ENCODE measurements around the gene ZNF469. TPM values are rescaled to one million over a fixed set of nuclear protein-coding genes. Genes with fewer than 3 reads are reported as not detected.

The ZNF469 gene
- total and polyA plus RNA-seq, 5 donors: 0.84 to 1.9 (median 1.8) TPM

GRCh38 chr16:88374736-88375135 is 8.0 kb upstream of the ZNF469 start:
- DNase-seq (peak in 2 of 3 donors; percentile 8 to 34), ATAC-seq (no peak)
- WGBS: 94% methylated on average over 22 of the region's 22 CpGs
- H3K27me3 ChIP-seq (ENCODE audit: control insufficient read depth, insufficient read depth): no peaks in the 10 kb centered on the region
- no peaks in the 10 kb centered on the region for H3K4me1 ChIP-seq (ENCODE audit: control insufficient read depth, insufficient read depth, low read length)
- intact Hi-C loops (cut with DNase I): no loop called here
- no peak overlapping the region for H3K27ac ChIP-seq (ENCODE audit: low read length)
- H3K9me3 ChIP-seq (ENCODE audit: control insufficient read depth, low read length): no peaks in the 10 kb centered on the region
- no peak overlapping the region for H3K4me3 ChIP-seq (ENCODE audit: low read length)

- intact Hi-C loops (cut with DNase I): no loop called here
- 69% methylated on average over 24 of the region's 24 CpGs for WGBS
- H3K9me3 ChIP-seq (ENCODE audit: control insufficient read depth, low read length): no peaks in the 10 kb centered on the region
- DNase-seq (peak; percentile 9 to 33 (median 22)), ATAC-seq (no peak)
- H3K27ac ChIP-seq (ENCODE audit: low read length): no peak overlapping the region
- no peaks in the 10 kb centered on the region for H3K4me1 ChIP-seq (ENCODE audit: control insufficient read depth, insufficient read depth, low read length)
- H3K4me3 ChIP-seq (ENCODE audit: low read length): no peak overlapping the region
- no peaks in the 10 kb centered on the region for H3K27me3 ChIP-seq (ENCODE audit: control insufficient read depth, insufficient read depth)
These were observed 7.4 kb upstream of the ZNF469 start for GRCh38 chr16:88375236-88375975.

- WGBS: 59% methylated on average over 50 of the region's 50 CpGs
- peak in 1 of 2 donors; percentile 41 for ATAC-seq
- DNase-seq: peak in 2 of 3 donors; percentile 15 to 54
- H3K4me3 ChIP-seq (ENCODE audit: low read length): no peak overlapping the region
- H3K4me1 ChIP-seq (ENCODE audit: control insufficient read depth, insufficient read depth, low read length): no peaks in the 10 kb centered on the region
- no peak overlapping the region for H3K27ac ChIP-seq (ENCODE audit: low read length)
- intact Hi-C loops (cut with DNase I): no loop called here
- no peaks in the 10 kb centered on the region for H3K9me3 ChIP-seq (ENCODE audit: control insufficient read depth, low read length)
- no peaks in the 10 kb centered on the region for H3K27me3 ChIP-seq (ENCODE audit: control insufficient read depth, insufficient read depth)
These were observed 6.5 kb upstream of the ZNF469 start for GRCh38 chr16:88375996-88376834.

- H3K27ac ChIP-seq (ENCODE audit: low read length): no peak overlapping the region
- H3K4me3 ChIP-seq (ENCODE audit: low read length): no peak overlapping the region
- intact Hi-C loops (cut with DNase I): no loop called here
- H3K9me3 ChIP-seq (ENCODE audit: control insufficient read depth, low read length): no peaks in the 10 kb centered on the region
- no peaks in the 10 kb centered on the region for H3K4me1 ChIP-seq (ENCODE audit: control insufficient read depth, insufficient read depth, low read length)
- DNase-seq: peak in 2 of 3 donors; percentile 8 to 44
- 80% methylated on average over 30 of the region's 30 CpGs for whole genome bisulfite sequencing
- no peaks in the 10 kb centered on the region for H3K27me3 ChIP-seq (ENCODE audit: control insufficient read depth, insufficient read depth)
- ATAC-seq: peak in 1 of 2 donors; percentile 14
These were observed 5.7 kb upstream of the ZNF469 start for GRCh38 chr16:88376835-88377726.

GRCh38 chr16:88377961-88378360 is 4.8 kb upstream of the ZNF469 start:
- no peak overlapping the region for H3K4me3 ChIP-seq (ENCODE audit: low read length)
- DNase-seq (peak in 2 of 3 donors; percentile 2 to 39), ATAC-seq (no peak)
- no peaks in the 10 kb centered on the region for H3K27me3 ChIP-seq (ENCODE audit: control insufficient read depth, insufficient read depth)
- H3K4me1 ChIP-seq (ENCODE audit: control insufficient read depth, insufficient read depth, low read length): no peaks in the 10 kb centered on the region
- H3K9me3 ChIP-seq (ENCODE audit: control insufficient read depth, low read length): no peaks in the 10 kb centered on the region
- 90% methylated on average over 12 of the region's 12 CpGs for WGBS
- intact Hi-C loops (cut with DNase I): no loop called here
- no peak overlapping the region for H3K27ac ChIP-seq (ENCODE audit: low read length)

GRCh38 chr16:88378401-88378800 is 4.4 kb upstream of the ZNF469 start:
- no peaks in the 10 kb centered on the region for H3K4me1 ChIP-seq (ENCODE audit: control insufficient read depth, insufficient read depth, low read length)
- no peaks in the 10 kb centered on the region for H3K27me3 ChIP-seq (ENCODE audit: control insufficient read depth, insufficient read depth)
- no peaks in the 10 kb centered on the region for H3K9me3 ChIP-seq (ENCODE audit: control insufficient read depth, low read length)
- H3K4me3 ChIP-seq (ENCODE audit: low read length): no peak overlapping the region
- intact Hi-C loops (cut with DNase I): no loop called here
- H3K27ac ChIP-seq (ENCODE audit: low read length): no peak overlapping the region
- ATAC-seq (no peak), DNase-seq (peak in 2 of 3 donors; percentile 7 to 41)
- WGBS: 85% methylated on average over 12 of the region's 12 CpGs

GRCh38 chr16:88378836-88379693 is 3.7 kb upstream of the ZNF469 start:
- Histone ChIP-seq H3K4me3 (ENCODE audit: low read length) (no peak overlapping the region), H3K4me1 (ENCODE audit: control insufficient read depth, insufficient read depth, low read length) (no peaks in the 10 kb centered on the region), H3K9me3 (ENCODE audit: control insufficient read depth, low read length) (no peaks in the 10 kb centered on the region), H3K27me3 (ENCODE audit: control insufficient read depth, insufficient read depth) (no peaks in the 10 kb centered on the region), H3K27ac (ENCODE audit: low read length) (no peak overlapping the region)
- 85% methylated on average over 25 of the region's 25 CpGs for WGBS
- peak in 2 of 3 donors; percentile 7 to 41 for DNase-seq
- ATAC-seq: no peak
- intact Hi-C loops (cut with DNase I): no loop called here

- peak in 2 of 3 donors; percentile 4 to 40 for DNase-seq
- WGBS: 84% methylated on average over 8 of the region's 8 CpGs
These were observed 3.1 kb upstream of the ZNF469 start for GRCh38 chr16:88379694-88380040.

GRCh38 chr16:88380099-88380498 is 2.7 kb upstream of the ZNF469 start:
- Histone ChIP-seq H3K27ac (ENCODE audit: low read length) (no peak overlapping the region), H3K4me3 (ENCODE audit: low read length) (no peak overlapping the region), H3K9me3 (ENCODE audit: control insufficient read depth, low read length) (no peaks in the 10 kb centered on the region), H3K4me1 (ENCODE audit: control insufficient read depth, insufficient read depth, low read length) (no peaks in the 10 kb centered on the region), H3K27me3 (ENCODE audit: control insufficient read depth, insufficient read depth) (no peaks in the 10 kb centered on the region)
- 98% methylated on average over 7 of the region's 7 CpGs for WGBS
- DNase-seq (no peak), ATAC-seq (no peak)
- intact Hi-C loops (cut with DNase I): loop anchor here in 1 of 4 donors (10.0 kb wide), 1 partner anchor 185 kb away; no protein-coding TSS in a partner anchor

More at GRCh38 chr16:88379694-88380040, 3.1 kb upstream of the ZNF469 start:
- ATAC-seq: no peak
- intact Hi-C loops (cut with DNase I): loop anchor here in 1 of 4 donors (10.0 kb wide), 1 partner anchor 185 kb away; no protein-coding TSS in a partner anchor
- Histone ChIP-seq H3K27ac (ENCODE audit: low read length) (no peak overlapping the region), H3K4me1 (ENCODE audit: control insufficient read depth, insufficient read depth, low read length) (no peaks in the 10 kb centered on the region), H3K9me3 (ENCODE audit: control insufficient read depth, low read length) (no peaks in the 10 kb centered on the region), H3K27me3 (ENCODE audit: control insufficient read depth, insufficient read depth) (no peaks in the 10 kb centered on the region), H3K4me3 (ENCODE audit: low read length) (no peak overlapping the region)

- no peaks in the 10 kb centered on the region for H3K9me3 ChIP-seq (ENCODE audit: control insufficient read depth, low read length)
- no peaks in the 10 kb centered on the region for H3K27me3 ChIP-seq (ENCODE audit: control insufficient read depth, insufficient read depth)
- no peak overlapping the region for H3K4me3 ChIP-seq (ENCODE audit: low read length)
- no peaks in the 10 kb centered on the region for H3K4me1 ChIP-seq (ENCODE audit: control insufficient read depth, insufficient read depth, low read length)
- no peak for ATAC-seq
- peak in 1 of 3 donors; percentile 3 for DNase-seq
- 95% methylated on average over 7 of the region's 7 CpGs for WGBS
- no peak overlapping the region for H3K27ac ChIP-seq (ENCODE audit: low read length)
- intact Hi-C loops (cut with DNase I): loop anchor here in 1 of 4 donors (10.0 kb wide), 1 partner anchor 186 kb away; no protein-coding TSS in a partner anchor
These were observed 2.1 kb upstream of the ZNF469 start for GRCh38 chr16:88380619-88381018.

Data from right cardiac atrium (tissue), 5 donors.